Activated CD8-positive, alpha-beta T cell treated with anti-CD3 and anti-CD28 coated beads for 36 hours (primary cell): Measurements from ENCODE around the gene LTO1. TPM values are rescaled to one million over a fixed set of nuclear protein-coding genes. Genes with fewer than 3 reads are reported as not detected.

ENCODE experiments used
- ATAC-seq: fragments of 200-7000 bp; cut with Tn5 transposase; one replicate; pipeline ENCODE4 v1.10.0; 2021; ENCODE audit warnings: mild to moderate bottlenecking, moderate library complexity
- CTCF ChIA-PET: fragments of 350-600 bp; sonication (Branson Sonifier 250); formaldehyde crosslinking; loops from one replicate; lab custom pipeline; 2021; ENCODE audit warnings: antibody characterized with exemption; lab: Charles Lee
- POLR2A ChIA-PET: fragments of 350-600 bp; sonication (Branson Sonifier 250); formaldehyde crosslinking; loops from one replicate; lab custom pipeline; 2021; ENCODE audit warnings: antibody characterized with exemption; lab: Charles Lee
- DNase-seq: peaks from one replicate; pipeline ENCODE4 v3.0.0-alpha.2; 2020
- H3K27ac Mint-ChIP-seq: one replicate; pipeline ENCODE4 v1.8.0; 2021; ENCODE audit warnings: mild to moderate bottlenecking, mixed read lengths
- H3K27me3 Mint-ChIP-seq: one replicate; pipeline ENCODE4 v1.8.0; 2021; ENCODE audit warnings: mixed read lengths
- H3K36me3 Mint-ChIP-seq: one replicate; pipeline ENCODE4 v1.8.0; 2021; ENCODE audit warnings: low read depth, mixed read lengths
- H3K4me1 Mint-ChIP-seq: one replicate; pipeline ENCODE4 v1.8.0; 2021; ENCODE audit warnings: low read depth, mixed read lengths
- H3K4me3 Mint-ChIP-seq: one replicate; pipeline ENCODE4 v1.8.0; 2021; ENCODE audit warnings: mild to moderate bottlenecking, moderate library complexity, mixed read lengths
- H3K9me3 Mint-ChIP-seq: one replicate; pipeline ENCODE4 v1.8.0; 2021; ENCODE audit warnings: mixed read lengths
- CTCF ChIP-seq: fragments of 200-600 bp; IDR thresholded peaks from one replicate; pipeline ENCODE4 v1.8.0; 2022; ENCODE audit warnings: antibody characterized with exemption, mild to moderate bottlenecking
- intact Hi-C: fragments of 100-400 bp; cut with micrococcal nuclease; formaldehyde crosslinking; loops from one replicate; pipeline ENCODE4 v1.10.0; 2022
- total RNA-seq, 2 experiments: library from RNA; stranded (reverse); gene quantifications; one replicate each; pipeline ENCODE4 v1.2.3, GENCODE V29; 2021

Gene LTO1
- total RNA-seq, 2 experiments from 2014 or later: 14.9 to 15.9 TPM

GRCh38 chr11:69620683-69621290 is 54.4 kb downstream of the LTO1 start:
- ATAC-seq: no peak
- Mint-ChIP-seq H3K4me3 (no peak overlapping the region), H3K4me1 (no peaks in the 10 kb centered on the region), H3K36me3 (no peaks in the 10 kb centered on the region), H3K9me3 (no peaks in the 10 kb centered on the region), H3K27ac (no peak overlapping the region), H3K27me3 (peaks cover 15% of the 10 kb centered on the region)
- no peak for DNase-seq
- no peak for TF ChIP-seq CTCF
- intact Hi-C loops: no loop called here
- ChIA-PET POLR2A (no interaction called here), CTCF (no interaction called here)

GRCh38 chr11:69618237-69618636 is 56.9 kb downstream of the LTO1 start:
- intact Hi-C loops: no loop called here
- no peak for TF ChIP-seq CTCF
- no peak overlapping the region for H3K27ac Mint-ChIP-seq
- peaks cover 9% of the 10 kb centered on the region for H3K27me3 Mint-ChIP-seq
- no peaks in the 10 kb centered on the region for H3K4me1 Mint-ChIP-seq
- no peak overlapping the region for H3K4me3 Mint-ChIP-seq
- no peaks in the 10 kb centered on the region for H3K9me3 Mint-ChIP-seq
- H3K36me3 Mint-ChIP-seq: no peaks in the 10 kb centered on the region
- POLR2A ChIA-PET: no interaction called here
- DNase-seq (no peak), ATAC-seq (no peak)
- CTCF ChIA-PET: interaction anchor here (1.1 kb wide), 1 partner anchor 18 kb away, joined by 3 read pairs; no protein-coding TSS in a partner anchor

GRCh38 chr11:69617682-69618081 is 57.5 kb downstream of the LTO1 start:
- H3K4me3 Mint-ChIP-seq: no peak overlapping the region
- H3K4me1 Mint-ChIP-seq: no peaks in the 10 kb centered on the region
- ChIA-PET CTCF (interaction anchor here (1.1 kb wide), 1 partner anchor 18 kb away, joined by 3 read pairs; no protein-coding TSS in a partner anchor), POLR2A (no interaction called here)
- H3K9me3 Mint-ChIP-seq: no peaks in the 10 kb centered on the region
- DNase-seq (no peak), ATAC-seq (no peak)
- H3K27me3 Mint-ChIP-seq: peaks cover 9% of the 10 kb centered on the region
- H3K27ac Mint-ChIP-seq: no peak overlapping the region
- no peaks in the 10 kb centered on the region for H3K36me3 Mint-ChIP-seq
- TF ChIP-seq CTCF: no peak
- intact Hi-C loops: no loop called here

- no peak overlapping the region for H3K4me3 Mint-ChIP-seq
- ATAC-seq (no peak), DNase-seq (no peak)
- H3K27ac Mint-ChIP-seq: no peak overlapping the region
- no peaks in the 10 kb centered on the region for H3K4me1 Mint-ChIP-seq
- POLR2A ChIA-PET: no interaction called here
- TF ChIP-seq CTCF: no peak
- H3K36me3 Mint-ChIP-seq: no peaks in the 10 kb centered on the region
- CTCF ChIA-PET: interaction anchor here (1.1 kb wide), 1 partner anchor 17 kb away, joined by 3 read pairs; no protein-coding TSS in a partner anchor
- intact Hi-C loops: no loop called here
- H3K9me3 Mint-ChIP-seq: no peaks in the 10 kb centered on the region
- peaks cover 8% of the 10 kb centered on the region for H3K27me3 Mint-ChIP-seq
Observed at GRCh38 chr11:69617220-69617619, 57.9 kb downstream of the LTO1 start.

Other genes starting within 250 kb of the LTO1 start
- gene LINC01488, start 193.7 kb downstream of the LTO1 start, total RNA-seq: not detected
- 1 to 10 TPM; 2.8 to 3.3 TPM for gene CCND1, start 34.2 kb downstream of the LTO1 start, total RNA-seq
- not detected for gene FGF19, start 28.7 kb upstream of the LTO1 start, total RNA-seq
- not detected for gene FGF4, start 100.0 kb upstream of the LTO1 start, total RNA-seq
- not detected for gene FGF3, start 144.1 kb upstream of the LTO1 start, total RNA-seq